ENCODE data around the gene AMH.
A peak's percentile ranks its signal among the peaks of the same experiment; 100 is the strongest.

AMH gene

DNA sequence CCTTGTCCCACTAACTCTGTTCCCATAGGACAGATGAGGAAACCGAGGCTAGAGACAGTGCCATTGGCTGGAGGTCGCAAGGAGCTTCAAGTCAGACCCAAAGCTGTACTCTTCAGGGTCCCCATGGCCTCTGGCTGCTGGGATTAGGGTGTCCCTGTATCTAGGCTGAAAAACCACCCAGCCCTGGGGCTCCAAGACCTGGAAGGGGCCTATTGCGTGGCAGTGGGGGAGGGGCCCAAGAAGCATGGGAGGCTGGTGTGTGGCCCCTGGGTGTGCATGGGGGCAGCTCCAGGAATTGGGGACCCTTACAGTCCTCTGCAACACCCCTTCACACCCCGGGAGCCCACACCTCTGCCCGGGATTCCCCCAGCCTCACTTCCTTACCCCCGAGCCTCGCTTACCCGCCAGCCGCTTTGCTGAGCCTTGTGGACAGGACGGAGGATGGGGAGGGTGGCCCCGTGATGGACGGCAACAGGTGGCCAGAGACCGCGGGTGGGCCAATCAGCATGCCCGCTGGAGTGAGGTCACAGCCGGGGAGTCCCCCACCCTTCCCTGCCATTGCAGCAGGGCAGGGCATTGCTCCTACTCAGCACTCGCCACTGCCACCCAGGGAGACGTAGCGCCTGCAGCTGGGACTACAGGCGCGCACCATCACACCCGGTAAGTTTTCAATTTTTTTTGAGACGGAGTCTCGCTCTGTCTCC is 7.0 kb downstream of the AMH start, which contains the start of gene JSRP1:
Gene JSRP1, minus strand, starts transcription at position 436 of the 704 bp plus-strand sequence. CDS start 1,103 bp downstream, outside the sequence.
- Mint-ChIP-seq H3K36me3 (ENCODE audit: low read depth) (no peaks in the 10 kb centered on the region), H3K4me3 (no peak within 1 kb of the TSS), H3K4me1 (ENCODE audit: low read depth) (peaks cover 22% of the 10 kb centered on the region), H3K9me3 (no peaks in the 10 kb centered on the region), H3K27me3 (ENCODE audit: low read depth) (peaks cover 8% of the 10 kb centered on the region), H3K27ac (peak within 1 kb of the TSS; percentile 99)

DNA sequence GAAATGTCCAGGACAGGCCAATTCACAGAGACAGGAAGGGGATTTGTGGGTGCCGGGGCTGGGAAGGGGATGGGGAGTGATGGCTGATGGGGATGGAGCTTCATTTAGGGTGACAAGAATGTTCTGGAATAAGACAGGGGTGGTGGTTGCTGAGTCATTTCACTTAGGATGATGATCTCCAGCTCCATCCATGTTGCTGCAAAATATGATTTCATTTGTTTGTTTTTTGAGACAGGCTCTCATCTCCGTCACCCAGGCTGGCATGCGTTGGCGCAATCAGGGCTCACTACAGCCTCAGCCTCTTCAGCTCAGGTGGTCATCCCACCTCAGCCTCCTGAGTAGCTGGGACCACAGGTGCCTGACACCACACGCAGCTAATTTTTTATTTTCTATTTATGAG is 10.2 kb downstream of the AMH start:
- Mint-ChIP-seq H3K27ac (peak overlapping the region; percentile 86), H3K4me3 (no peak overlapping the region), H3K36me3 (ENCODE audit: low read depth) (no peaks in the 10 kb centered on the region), H3K27me3 (ENCODE audit: low read depth) (no peaks in the 10 kb centered on the region), H3K9me3 (no peaks in the 10 kb centered on the region), H3K4me1 (ENCODE audit: low read depth) (peaks cover 26% of the 10 kb centered on the region)

DNA sequence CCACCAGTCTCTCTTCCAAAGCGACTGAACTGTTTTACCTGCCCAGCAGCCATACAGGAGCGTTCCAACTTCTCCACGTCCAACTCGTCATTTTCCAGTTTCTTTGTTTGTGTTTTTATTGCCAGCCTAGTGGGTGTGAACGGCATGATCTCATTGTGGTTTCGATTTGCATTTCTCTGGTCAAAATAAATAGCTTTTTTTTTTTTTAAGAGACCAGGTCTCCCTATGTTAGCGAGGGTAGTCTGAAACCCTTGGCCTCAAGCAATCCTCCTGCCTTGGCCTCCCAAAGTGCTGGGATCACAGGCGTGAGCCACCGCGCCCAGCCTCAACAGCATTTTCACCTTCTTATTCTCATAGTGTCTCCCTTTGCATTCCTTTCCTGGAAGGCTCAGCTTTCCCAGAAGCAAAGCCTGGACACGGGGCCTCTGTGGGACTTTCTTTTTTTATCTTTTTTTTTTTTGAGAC is 11.2 kb downstream of the AMH start:
- peaks cover 26% of the 10 kb centered on the region for H3K4me1 Mint-ChIP-seq (ENCODE audit: low read depth)
- H3K27me3 Mint-ChIP-seq (ENCODE audit: low read depth) = no peaks in the 10 kb centered on the region
- no peaks in the 10 kb centered on the region for H3K9me3 Mint-ChIP-seq
- H3K27ac Mint-ChIP-seq = peak overlapping the region; percentile 82
- H3K36me3 Mint-ChIP-seq (ENCODE audit: low read depth) = no peaks in the 10 kb centered on the region
- peak overlapping the region; percentile 29 for H3K4me3 Mint-ChIP-seq

DNA sequence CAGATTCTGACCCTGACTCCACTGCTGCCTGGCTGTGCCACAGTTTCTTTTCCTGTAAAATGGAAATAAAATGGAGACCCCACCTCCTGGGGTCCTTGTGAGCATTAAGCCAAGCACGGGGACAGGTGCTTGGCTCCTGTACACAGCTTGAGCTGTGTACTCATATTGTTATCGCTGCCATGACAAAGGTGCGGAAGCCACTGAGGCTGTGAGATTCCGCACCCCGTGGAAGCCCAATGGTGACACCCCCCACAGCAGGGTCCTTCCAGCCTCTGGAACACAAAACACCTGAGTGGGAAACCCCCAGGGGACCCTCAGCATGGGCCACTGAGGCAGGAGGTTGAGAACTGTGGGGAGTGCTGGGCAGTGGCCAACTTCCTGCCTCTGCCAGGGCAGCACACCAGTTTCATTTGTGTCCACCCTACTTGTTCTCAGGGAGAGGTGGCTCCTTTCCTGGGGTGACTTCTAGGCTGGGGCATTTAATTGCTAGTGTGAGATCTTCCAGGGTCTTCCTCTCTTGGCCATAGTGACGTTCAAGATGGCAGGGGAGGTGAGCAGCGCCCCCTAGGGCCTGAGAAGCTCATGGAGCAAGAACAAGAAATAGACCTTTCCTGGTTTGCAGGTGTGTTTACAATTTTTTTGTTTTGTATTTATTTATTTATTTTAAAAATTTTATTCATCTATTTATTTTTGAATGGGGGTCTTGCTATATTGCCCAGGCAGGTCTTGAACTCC is 12.5 kb downstream of the AMH start:
- no peak overlapping the region for H3K4me3 Mint-ChIP-seq
- H3K27ac Mint-ChIP-seq = no peak overlapping the region
- peaks cover 30% of the 10 kb centered on the region for H3K4me1 Mint-ChIP-seq (ENCODE audit: low read depth)
- H3K27me3 Mint-ChIP-seq (ENCODE audit: low read depth) = no peaks in the 10 kb centered on the region
- no peaks in the 10 kb centered on the region for H3K36me3 Mint-ChIP-seq (ENCODE audit: low read depth)
- H3K9me3 Mint-ChIP-seq = no peaks in the 10 kb centered on the region

DNA sequence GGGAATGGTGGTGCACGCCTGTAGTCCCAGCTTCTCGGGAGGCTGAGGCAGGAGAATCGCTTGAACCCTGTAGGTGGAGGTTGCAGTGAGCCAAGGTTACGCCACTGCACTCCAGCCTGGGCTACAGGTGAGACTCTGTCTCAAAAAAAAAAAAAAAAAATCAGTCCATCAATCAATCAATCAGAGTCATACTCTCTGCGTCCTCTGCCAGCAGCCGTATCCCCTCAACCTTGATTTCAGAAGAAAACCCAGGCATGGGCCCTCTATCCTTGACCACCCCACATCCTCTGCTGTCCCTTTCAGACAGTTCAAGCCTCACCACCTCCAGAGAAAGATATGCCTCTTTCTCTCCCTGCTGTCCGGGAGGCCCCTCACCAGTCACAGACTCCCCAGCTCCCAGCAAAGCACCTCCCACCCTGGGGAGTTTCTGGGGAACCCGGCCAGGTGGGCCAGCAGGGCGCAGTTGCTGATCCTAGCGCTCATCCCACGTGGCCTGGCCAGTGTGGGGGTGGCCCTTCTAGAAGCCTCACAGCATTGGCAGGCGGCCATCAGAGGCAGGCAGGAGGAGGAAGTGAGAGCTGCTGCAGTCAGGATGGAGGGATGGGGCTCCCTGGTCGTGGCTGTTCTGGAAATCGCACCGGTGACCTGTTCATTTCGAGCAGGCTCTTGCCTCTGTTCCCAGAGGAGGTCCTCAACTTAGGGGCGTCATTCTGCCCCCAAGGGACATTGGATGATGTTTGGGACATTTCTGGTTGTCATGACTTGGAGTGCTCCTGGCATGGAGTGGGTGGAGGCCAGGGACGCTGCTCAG is 17.3 kb downstream of the AMH start:
- no peak overlapping the region for H3K27ac Mint-ChIP-seq

DNA sequence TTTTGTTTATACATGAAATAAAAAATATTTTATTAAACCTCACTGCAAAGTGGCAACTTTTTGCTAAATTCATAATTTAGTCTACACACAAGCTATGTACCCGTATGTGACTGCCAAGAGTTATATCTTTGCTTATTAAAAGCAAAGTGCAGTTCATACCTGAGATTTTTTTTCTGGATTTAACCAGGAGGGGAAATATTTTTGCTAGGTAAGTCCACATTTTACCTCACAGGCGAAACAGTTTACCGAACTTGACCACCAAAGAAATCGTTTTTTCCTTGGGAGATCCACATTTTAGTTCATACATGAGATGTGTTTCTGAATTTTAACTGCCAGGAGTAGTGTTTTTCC is 19.3 kb downstream of the AMH start:
- H3K36me3 Mint-ChIP-seq (ENCODE audit: low read depth) = peaks cover 12% of the 10 kb centered on the region

More for the DNA sequence above, 17.3 kb downstream of the AMH start:
- Mint-ChIP-seq H3K27me3 (ENCODE audit: low read depth) (no peaks in the 10 kb centered on the region), H3K9me3 (no peaks in the 10 kb centered on the region), H3K36me3 (ENCODE audit: low read depth) (peaks cover 2% of the 10 kb centered on the region), H3K4me3 (peak overlapping the region; percentile 31), H3K4me1 (ENCODE audit: low read depth) (peaks cover 14% of the 10 kb centered on the region)

DNA sequence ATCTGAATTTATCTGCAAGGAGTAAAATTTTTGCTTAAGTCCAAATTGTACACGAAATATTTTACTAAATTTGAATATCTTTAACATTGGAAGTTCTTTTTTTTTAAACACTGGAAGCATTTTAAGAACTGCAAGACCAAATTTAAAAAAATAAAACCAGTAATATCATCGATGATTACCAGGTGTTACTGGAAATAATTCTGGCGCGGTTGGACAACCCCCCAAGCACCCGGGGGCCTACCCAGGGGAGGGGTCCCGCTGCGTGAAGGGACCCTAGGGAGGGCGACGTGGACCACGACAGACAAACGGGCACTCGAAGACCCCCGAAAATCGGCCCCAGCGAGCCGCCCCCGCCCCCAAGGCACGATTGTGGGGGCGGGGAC is 19.7 kb downstream of the AMH start:
- H3K27me3 Mint-ChIP-seq (ENCODE audit: low read depth) = no peaks in the 10 kb centered on the region
- H3K27ac Mint-ChIP-seq = no peak overlapping the region
- peaks cover 16% of the 10 kb centered on the region for H3K36me3 Mint-ChIP-seq (ENCODE audit: low read depth)
- H3K9me3 Mint-ChIP-seq = no peaks in the 10 kb centered on the region
- H3K4me1 Mint-ChIP-seq (ENCODE audit: low read depth) = peaks cover 22% of the 10 kb centered on the region
- peak overlapping the region; percentile 90 for H3K4me3 Mint-ChIP-seq

More for the DNA sequence above, 19.3 kb downstream of the AMH start:
- no peaks in the 10 kb centered on the region for H3K27me3 Mint-ChIP-seq (ENCODE audit: low read depth)
- H3K27ac Mint-ChIP-seq = peak overlapping the region; percentile 45
- H3K9me3 Mint-ChIP-seq = no peaks in the 10 kb centered on the region
- H3K4me1 Mint-ChIP-seq (ENCODE audit: low read depth) = peaks cover 18% of the 10 kb centered on the region
- peak overlapping the region; percentile 90 for H3K4me3 Mint-ChIP-seq

DNA sequence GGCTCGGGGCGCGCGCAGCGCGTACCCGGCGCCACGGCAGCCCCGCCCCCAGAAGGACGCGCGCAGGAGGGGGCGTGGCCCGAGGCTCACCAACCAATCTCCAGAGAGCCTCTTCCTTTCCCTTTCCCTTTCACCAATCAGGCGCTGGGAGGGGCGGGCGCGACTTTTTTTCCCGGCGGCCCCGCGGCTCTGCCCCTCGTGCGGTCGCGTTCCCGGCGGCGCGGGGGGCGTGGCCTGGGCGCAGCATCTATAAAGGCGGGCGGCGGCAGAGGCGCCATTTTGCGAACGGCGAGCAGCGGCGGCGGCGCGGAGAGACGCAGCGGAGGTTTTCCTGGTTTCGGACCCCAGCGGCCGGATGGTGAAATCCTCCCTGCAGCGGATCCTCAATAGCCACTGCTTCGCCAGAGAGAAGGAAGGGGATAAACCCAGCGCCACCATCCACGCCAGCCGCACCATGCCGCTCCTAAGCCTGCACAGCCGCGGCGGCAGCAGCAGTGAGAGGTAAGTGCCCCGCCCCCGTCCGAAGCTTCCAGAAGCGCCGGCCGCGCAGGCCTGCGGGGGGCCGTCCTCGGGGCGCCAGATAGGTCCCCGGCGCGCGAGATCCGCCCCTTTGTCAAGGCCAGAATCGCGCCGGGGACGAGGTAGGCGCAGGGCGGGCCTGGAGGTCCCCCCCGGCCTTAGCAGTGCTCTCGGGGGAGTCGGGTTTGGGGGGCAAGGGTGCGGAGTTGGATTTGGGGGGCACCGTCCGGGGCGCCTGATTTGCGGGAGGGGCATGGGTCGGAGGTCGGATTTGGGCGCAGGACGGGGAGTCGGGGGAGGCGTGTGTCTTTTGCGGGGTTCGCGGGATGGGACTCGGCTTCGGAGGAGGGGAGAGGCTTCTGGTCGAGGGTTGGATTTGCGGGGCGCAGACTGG is 20.4 kb downstream of the AMH start:
- Mint-ChIP-seq H3K27ac (peak overlapping the region; percentile 87), H3K9me3 (no peaks in the 10 kb centered on the region), H3K4me3 (peak overlapping the region; percentile 90), H3K27me3 (ENCODE audit: low read depth) (no peaks in the 10 kb centered on the region), H3K36me3 (ENCODE audit: low read depth) (peaks cover 22% of the 10 kb centered on the region), H3K4me1 (ENCODE audit: low read depth) (peaks cover 28% of the 10 kb centered on the region)

DNA sequence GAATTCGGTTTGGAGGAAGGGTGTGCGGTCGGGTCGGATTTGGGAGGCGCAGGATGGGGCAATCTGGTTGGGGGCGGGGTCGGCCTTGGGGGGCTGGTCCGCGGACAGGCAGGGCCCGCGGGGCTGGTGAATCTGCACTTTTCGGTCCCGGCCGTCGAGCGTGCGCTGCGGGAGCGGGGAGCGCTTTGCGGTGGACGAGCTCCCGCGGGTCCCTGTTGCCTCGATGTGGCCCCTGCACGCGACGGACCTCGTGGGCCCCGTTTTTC is 21.0 kb downstream of the AMH start:
- Mint-ChIP-seq H3K4me3 (peak overlapping the region; percentile 90), H3K9me3 (no peaks in the 10 kb centered on the region), H3K27ac (peak overlapping the region; percentile 87), H3K36me3 (ENCODE audit: low read depth) (peaks cover 24% of the 10 kb centered on the region), H3K4me1 (ENCODE audit: low read depth) (peaks cover 28% of the 10 kb centered on the region), H3K27me3 (ENCODE audit: low read depth) (no peaks in the 10 kb centered on the region)

DNA sequence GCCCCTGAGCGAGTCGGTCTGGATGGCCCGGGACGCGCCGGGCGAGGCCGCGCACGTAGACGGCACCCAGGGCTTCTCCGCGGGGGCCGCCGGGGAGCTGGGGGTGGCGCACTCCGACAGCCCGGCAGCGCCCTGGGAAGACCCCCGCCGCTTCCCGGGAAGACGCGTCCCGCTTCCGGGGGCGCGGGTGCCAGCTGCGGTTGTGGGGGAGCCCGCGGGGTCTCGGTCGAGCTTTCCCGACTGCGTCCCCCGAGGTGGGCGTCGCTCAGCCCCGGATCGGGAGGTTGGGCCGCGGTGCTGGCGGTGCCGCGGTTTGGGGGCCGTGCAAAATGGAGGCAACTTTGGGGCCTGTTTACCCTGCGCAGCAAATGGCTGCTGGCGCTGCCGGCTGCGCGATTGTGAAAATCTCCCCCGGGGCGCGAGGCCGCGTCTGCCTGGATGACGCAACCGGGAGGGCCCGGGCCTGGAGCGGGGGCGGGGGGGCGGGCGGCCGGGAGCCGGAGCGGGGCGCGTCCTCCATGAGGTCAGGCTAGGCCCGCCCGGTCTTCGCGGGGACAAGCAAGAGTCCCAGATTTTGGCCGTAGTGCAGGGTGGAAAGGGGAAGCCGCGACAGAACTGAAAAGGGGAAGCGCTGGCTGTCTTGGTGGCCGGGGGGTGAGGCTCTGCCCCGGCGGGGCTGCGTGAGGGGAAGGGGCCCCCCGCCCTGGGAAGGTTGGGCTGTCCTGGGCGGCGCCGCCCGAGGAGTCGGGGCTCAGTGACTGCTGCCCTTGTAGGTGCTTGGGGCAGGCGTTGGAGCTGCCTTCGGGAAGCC is 21.5 kb downstream of the AMH start:
- H3K27ac Mint-ChIP-seq = peak overlapping the region; percentile 78
- H3K27me3 Mint-ChIP-seq (ENCODE audit: low read depth) = no peaks in the 10 kb centered on the region

DNA sequence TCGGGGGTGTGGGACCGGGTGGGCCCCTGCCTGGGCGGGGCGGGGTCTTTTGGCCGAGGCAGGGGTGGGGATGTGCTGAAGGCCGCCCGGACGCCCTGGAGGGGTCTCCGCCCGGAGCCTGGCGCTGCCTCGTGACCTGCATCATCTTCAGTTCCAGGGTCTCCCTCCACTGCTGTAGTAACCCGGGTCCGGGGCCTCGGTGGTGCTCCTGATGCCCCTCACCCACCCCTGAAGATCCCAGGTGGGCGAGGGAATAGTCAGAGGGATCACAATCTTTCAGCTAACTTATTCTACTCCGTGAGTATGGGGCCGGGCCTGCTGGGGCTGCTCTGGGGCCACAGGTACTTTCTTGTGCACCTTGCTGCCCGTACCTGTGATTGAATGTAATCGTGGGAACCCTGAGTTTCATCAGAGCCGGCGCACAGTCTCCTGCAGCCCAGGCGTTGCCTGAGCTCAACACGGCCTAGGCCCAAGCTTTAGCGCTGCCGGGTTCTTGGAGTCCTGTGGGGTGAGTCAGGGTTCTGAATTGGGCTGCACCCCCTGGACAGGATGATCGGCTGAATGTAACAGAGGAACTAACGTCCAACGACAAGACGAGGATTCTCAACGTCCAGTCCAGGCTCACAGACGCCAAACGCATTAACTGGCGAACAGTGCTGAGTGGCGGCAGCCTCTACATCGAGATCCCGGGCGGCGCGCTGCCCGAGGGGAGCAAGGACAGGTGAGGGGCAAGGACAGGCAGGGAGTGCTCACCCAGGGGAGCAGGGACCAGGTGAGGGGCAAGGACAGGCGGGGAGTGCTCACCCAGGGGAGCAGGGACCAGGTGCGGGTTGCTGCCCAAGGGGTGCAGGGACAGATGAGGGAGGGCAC is 22.3 kb downstream of the AMH start:
- Mint-ChIP-seq H3K4me1 (ENCODE audit: low read depth) (peaks cover 26% of the 10 kb centered on the region), H3K4me3 (peak overlapping the region; percentile 86), H3K9me3 (no peaks in the 10 kb centered on the region), H3K36me3 (ENCODE audit: low read depth) (peaks cover 25% of the 10 kb centered on the region), H3K27ac (peak overlapping the region; percentile 82), H3K27me3 (ENCODE audit: low read depth) (no peaks in the 10 kb centered on the region)

More for the DNA sequence above, 21.5 kb downstream of the AMH start:
- H3K4me3 Mint-ChIP-seq = peak overlapping the region; percentile 90
- H3K9me3 Mint-ChIP-seq = no peaks in the 10 kb centered on the region
- peaks cover 25% of the 10 kb centered on the region for H3K36me3 Mint-ChIP-seq (ENCODE audit: low read depth)
- peaks cover 28% of the 10 kb centered on the region for H3K4me1 Mint-ChIP-seq (ENCODE audit: low read depth)

DNA sequence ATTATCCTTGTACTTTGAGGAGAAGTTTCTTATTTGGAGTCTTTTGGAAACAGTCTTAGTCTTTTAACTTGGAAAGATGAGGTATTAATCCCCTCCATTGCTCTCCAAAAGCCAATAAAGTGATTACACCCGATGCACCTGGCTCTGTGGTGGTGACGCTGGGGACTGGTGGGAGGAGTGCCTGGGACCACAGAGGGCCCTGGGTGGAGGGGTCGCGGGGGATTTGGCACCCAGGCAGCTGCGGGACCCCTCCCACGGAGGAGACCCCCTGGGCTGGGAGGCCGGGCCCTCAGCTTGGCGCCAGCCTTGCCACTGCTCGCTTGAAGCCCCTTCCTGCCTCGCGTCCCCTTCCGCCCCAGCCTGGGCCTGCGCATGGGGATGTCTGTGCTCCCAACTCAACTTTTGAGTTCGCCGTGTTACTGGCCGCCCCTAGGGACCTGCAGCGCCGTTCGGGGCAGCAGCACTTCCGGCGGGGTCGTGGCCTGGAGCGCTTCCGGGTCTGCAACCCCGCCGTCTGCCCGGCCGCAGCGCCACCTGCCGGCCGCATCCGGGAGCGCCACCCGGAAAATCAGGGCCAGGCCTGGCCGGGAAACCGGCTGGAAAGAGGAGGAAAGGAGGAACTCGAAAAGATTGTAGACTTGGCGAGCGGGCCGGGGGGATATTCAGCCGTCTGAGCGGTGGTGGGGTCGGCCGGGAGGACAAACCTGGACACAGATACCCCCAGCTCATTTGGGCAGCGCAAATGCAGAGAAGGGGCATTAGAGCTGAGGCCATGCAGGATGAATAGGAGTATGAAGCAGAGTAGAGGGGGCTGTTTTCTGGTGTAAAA is 24.4 kb downstream of the AMH start:
- peaks cover 29% of the 10 kb centered on the region for H3K36me3 Mint-ChIP-seq (ENCODE audit: low read depth)
- peak overlapping the region; percentile 67 for H3K27ac Mint-ChIP-seq
- peak overlapping the region; percentile 70 for H3K4me3 Mint-ChIP-seq
- peaks cover 20% of the 10 kb centered on the region for H3K4me1 Mint-ChIP-seq (ENCODE audit: low read depth)
- no peaks in the 10 kb centered on the region for H3K27me3 Mint-ChIP-seq (ENCODE audit: low read depth)
- no peaks in the 10 kb centered on the region for H3K9me3 Mint-ChIP-seq

Measured in T-helper 1 cell treated with Interleukin-12 subunit alpha and Interleukin-12 subunit beta and Interleukin-4 antibody, amounts not matched to agents 30 μg/mL and 1 μg/mL, for 36 hours (primary cell).